ENCODE results near the gene MAS1L. TPM values are rescaled to one million over a fixed set of nuclear protein-coding genes. Genes with fewer than 3 reads are reported as not detected.

MAS1L gene, protein sequence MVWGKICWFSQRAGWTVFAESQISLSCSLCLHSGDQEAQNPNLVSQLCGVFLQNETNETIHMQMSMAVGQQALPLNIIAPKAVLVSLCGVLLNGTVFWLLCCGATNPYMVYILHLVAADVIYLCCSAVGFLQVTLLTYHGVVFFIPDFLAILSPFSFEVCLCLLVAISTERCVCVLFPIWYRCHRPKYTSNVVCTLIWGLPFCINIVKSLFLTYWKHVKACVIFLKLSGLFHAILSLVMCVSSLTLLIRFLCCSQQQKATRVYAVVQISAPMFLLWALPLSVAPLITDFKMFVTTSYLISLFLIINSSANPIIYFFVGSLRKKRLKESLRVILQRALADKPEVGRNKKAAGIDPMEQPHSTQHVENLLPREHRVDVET
- not detected in 2 replicates for total RNA-seq

DNA sequence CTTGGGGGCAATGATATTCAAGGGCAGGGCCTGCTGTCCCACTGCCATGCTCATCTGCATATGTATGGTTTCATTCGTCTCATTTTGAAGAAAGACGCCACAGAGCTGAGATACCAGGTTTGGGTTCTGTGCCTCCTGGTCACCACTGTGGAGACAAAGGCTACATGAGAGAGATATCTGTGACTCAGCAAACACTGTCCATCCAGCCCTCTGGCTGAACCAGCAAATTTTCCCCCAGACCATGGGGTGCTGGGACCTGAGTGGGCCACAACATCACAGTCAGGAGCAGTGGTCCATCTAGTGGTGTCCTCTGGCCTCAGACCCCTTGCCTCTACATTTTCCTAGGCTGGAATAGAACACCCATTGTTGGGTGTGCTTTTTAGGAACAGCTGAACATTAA is at the start of gene MAS1L:
Gene MAS1L, minus strand, starts transcription at position 297 of the 400 bp plus-strand sequence. Its CDS starts 54 bp downstream, at position 243.

DNA sequence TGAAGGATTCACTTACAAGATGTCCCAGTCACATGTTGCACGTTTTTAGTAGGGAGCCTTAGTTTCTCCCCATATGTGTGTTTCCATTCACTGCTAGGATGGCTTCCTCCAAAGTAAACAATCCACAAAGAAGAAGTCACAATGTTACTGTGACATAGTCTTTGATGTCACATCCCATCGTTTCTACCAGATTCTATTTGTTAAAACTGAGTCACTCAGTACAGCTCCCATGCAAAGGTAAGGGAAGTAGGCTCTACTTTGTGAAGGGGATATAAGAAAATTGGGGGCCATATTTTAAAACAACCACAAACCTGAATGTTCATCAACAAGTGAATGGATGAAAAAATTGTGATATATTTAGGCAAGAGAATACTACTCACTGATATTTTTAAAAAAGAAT is 30.8 kb downstream of the MAS1L start, which contains the start of the genes OR11A1 and OR2H1:
Gene OR11A1, minus strand, starts transcription at position 101 of the 400 bp plus-strand sequence. CDS start 29,430 bp downstream, outside the sequence.
Gene OR2H1, plus strand, starts transcription at position 185 of the 400 bp plus-strand sequence. CDS start 4,615 bp downstream, outside the sequence.

DNA sequence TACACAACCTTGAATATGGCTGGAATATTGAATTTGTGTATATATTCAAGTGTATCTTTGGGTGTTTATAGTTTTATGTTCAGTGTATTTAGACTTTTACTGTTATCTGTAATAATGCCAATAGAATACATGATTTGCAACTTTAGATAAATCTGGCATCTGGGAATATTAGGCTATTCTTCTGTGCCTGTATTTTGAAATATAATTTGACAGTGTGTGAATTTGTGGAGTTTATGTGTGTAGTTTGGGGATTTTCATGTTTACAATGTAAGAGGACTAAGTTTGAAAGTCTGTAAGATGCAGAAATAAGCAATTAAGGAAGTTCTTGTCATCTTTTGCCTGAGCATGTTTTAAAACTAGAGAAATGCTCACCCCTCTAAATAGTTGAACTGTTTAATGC is 48.8 kb downstream of the MAS1L start, which contains the start of gene OR10C1:
Gene OR10C1, plus strand, starts transcription at position 301 of the 400 bp plus-strand sequence. CDS start 710 bp downstream, outside the sequence.

Other genes with a start within 250 kb of the MAS1L start
- not detected in 2 replicates for gene OR14J1, start 186.3 kb downstream of the MAS1L start, total RNA-seq
- gene OR5V1, start 119.1 kb downstream of the MAS1L start, total RNA-seq = not detected in 2 replicates
- not detected in 2 replicates for gene OR12D3, start 112.7 kb downstream of the MAS1L start, total RNA-seq
- gene OR12D2, start 92.3 kb downstream of the MAS1L start, total RNA-seq = not detected in 2 replicates
- not detected in 2 replicates for gene OR12D1, start 73.0 kb downstream of the MAS1L start, total RNA-seq
- not detected in 2 replicates for gene OR10C1, start 48.6 kb downstream of the MAS1L start, total RNA-seq
- gene OR11A1, start 30.9 kb downstream of the MAS1L start, total RNA-seq = not detected in 2 replicates
- gene OR2H1, start 30.8 kb downstream of the MAS1L start, total RNA-seq = not detected in 2 replicates
- not detected in 2 replicates for gene UBD, start 71.8 kb upstream of the MAS1L start, total RNA-seq
- gene OR2H2, start 97.2 kb upstream of the MAS1L start, total RNA-seq = not detected in 2 replicates
- 6.3 and 13.9 TPM in 2 replicates for gene GABBR1, start 145.2 kb upstream of the MAS1L start, total RNA-seq
- gene MOG, start 169.1 kb upstream of the MAS1L start, total RNA-seq = not detected in 2 replicates
- gene ZFP57, start 193.2 kb upstream of the MAS1L start, total RNA-seq = not detected in 2 replicates
- 3.1 and 14.7 TPM in 2 replicates for gene HLA-F, start 235.5 kb upstream of the MAS1L start, total RNA-seq